ENCODE results near the gene IPP. TPM values are rescaled to one million over a fixed set of nuclear protein-coding genes. Genes with fewer than 3 reads are reported as not detected.
"Not testable (repeated sequence)": the region's sequence is repeated elsewhere in the genome, so short reads cannot be mapped to it uniquely, and the experiment has no call there.

IPP gene
- total RNA-seq, 1 donor from 2014 or later, result 13.3 TPM

GRCh38 chr1:45721207-45721606, 29.2 kb downstream of the IPP start:
- no peak overlapping the region for H2AFZ ChIP-seq (ENCODE audit: low read depth, low read length)
- no peaks in the 10 kb centered on the region for H3K27me3 ChIP-seq (ENCODE audit: insufficient read depth, low read length)
- Mint-ChIP-seq H3K36me3 (ENCODE audit: low read depth, unreplicated experiment) (peaks cover 5% of the 10 kb centered on the region), H3K27me3 (ENCODE audit: low read depth, unreplicated experiment) (no peaks in the 10 kb centered on the region), H3K4me3 (ENCODE audit: unreplicated experiment) (no peak overlapping the region), H3K4me1 (ENCODE audit: low read depth, unreplicated experiment) (peaks cover 5% of the 10 kb centered on the region), H3K9me3 (ENCODE audit: unreplicated experiment) (no peaks in the 10 kb centered on the region), H3K27ac (ENCODE audit: unreplicated experiment) (peak overlapping the region; percentile 76)
- H3K4me1 ChIP-seq (ENCODE audit: insufficient read depth, low read length), result no peaks in the 10 kb centered on the region
- H3K79me2 ChIP-seq (ENCODE audit: insufficient read depth, low read length), result no peaks in the 10 kb centered on the region
- TF ChIP-seq CTCF (IDR thresholded peaks at IDR 0.05; ENCODE audit: insufficient read depth, low read depth, low read length), result no peak
- no peak for TF ChIP-seq EZH2 (IDR thresholded peaks at IDR 0.05; ENCODE audit: insufficient read depth, low read length)
- no peak overlapping the region for H3K4me3 ChIP-seq (ENCODE audit: insufficient read depth, low read depth, low read length)
- DNase-seq (ENCODE audit: low read depth) (peak; percentile 58), FAIRE-seq (peak; percentile 49)
- H3K9ac ChIP-seq (ENCODE audit: low read length), result no peak overlapping the region
- H4K20me1 ChIP-seq (ENCODE audit: insufficient read depth, low read length), result no peaks in the 10 kb centered on the region
- H3K36me3 ChIP-seq (ENCODE audit: insufficient read depth, low read length), result no peaks in the 10 kb centered on the region
- H3K4me2 ChIP-seq (ENCODE audit: low read length), result no peak overlapping the region
- no peak overlapping the region for H3K27ac ChIP-seq (ENCODE audit: low read depth, low read length)
- no peaks in the 10 kb centered on the region for H3K9me3 ChIP-seq (ENCODE audit: insufficient read depth, low read depth, low read length)

- H3K4me1 ChIP-seq (ENCODE audit: insufficient read depth, low read length), result no peaks in the 10 kb centered on the region
- no peak overlapping the region for H3K4me2 ChIP-seq (ENCODE audit: low read length)
- no peak for FAIRE-seq
- H3K36me3 ChIP-seq (ENCODE audit: insufficient read depth, low read length), result peaks cover 2% of the 10 kb centered on the region
- H2AFZ ChIP-seq (ENCODE audit: low read depth, low read length), result no peak overlapping the region
- H3K9ac ChIP-seq (ENCODE audit: low read length), result no peak overlapping the region
- no peak overlapping the region for H3K4me3 ChIP-seq (ENCODE audit: insufficient read depth, low read depth, low read length)
- Mint-ChIP-seq H3K4me3 (ENCODE audit: unreplicated experiment) (no peak overlapping the region), H3K9me3 (ENCODE audit: unreplicated experiment) (no peaks in the 10 kb centered on the region), H3K4me1 (ENCODE audit: low read depth, unreplicated experiment) (peaks cover 5% of the 10 kb centered on the region), H3K27me3 (ENCODE audit: low read depth, unreplicated experiment) (no peaks in the 10 kb centered on the region), H3K36me3 (ENCODE audit: low read depth, unreplicated experiment) (peaks cover 10% of the 10 kb centered on the region), H3K27ac (ENCODE audit: unreplicated experiment) (no peak overlapping the region)
- no peaks in the 10 kb centered on the region for H3K79me2 ChIP-seq (ENCODE audit: insufficient read depth, low read length)
- H3K27me3 ChIP-seq (ENCODE audit: insufficient read depth, low read length), result no peaks in the 10 kb centered on the region
- no peak overlapping the region for H3K27ac ChIP-seq (ENCODE audit: low read depth, low read length)
- no peak for DNase-seq (ENCODE audit: low read depth)
- no peaks in the 10 kb centered on the region for H4K20me1 ChIP-seq (ENCODE audit: insufficient read depth, low read length)
- TF ChIP-seq EZH2 (IDR thresholded peaks at IDR 0.05; ENCODE audit: insufficient read depth, low read length) (no peak), CTCF (IDR thresholded peaks at IDR 0.05; ENCODE audit: insufficient read depth, low read depth, low read length) (no peak)
- H3K9me3 ChIP-seq (ENCODE audit: insufficient read depth, low read depth, low read length), result no peaks in the 10 kb centered on the region
These were observed 32.2 kb downstream of the IPP start for GRCh38 chr1:45718289-45718688.

- not testable (repeated sequence) for H4K20me1 ChIP-seq (ENCODE audit: insufficient read depth, low read length); H3K27me3 Mint-ChIP-seq (ENCODE audit: low read depth, unreplicated experiment); H3K79me2 ChIP-seq (ENCODE audit: insufficient read depth, low read length); DNase-seq (ENCODE audit: low read depth); H3K27ac ChIP-seq (ENCODE audit: low read depth, low read length); H3K27ac Mint-ChIP-seq (ENCODE audit: unreplicated experiment); H3K4me3 ChIP-seq (ENCODE audit: insufficient read depth, low read depth, low read length); H3K27me3 ChIP-seq (ENCODE audit: insufficient read depth, low read length); H2AFZ ChIP-seq (ENCODE audit: low read depth, low read length); H3K9me3 ChIP-seq (ENCODE audit: insufficient read depth, low read depth, low read length); H3K4me1 Mint-ChIP-seq (ENCODE audit: low read depth, unreplicated experiment); H3K4me3 Mint-ChIP-seq (ENCODE audit: unreplicated experiment); H3K9ac ChIP-seq (ENCODE audit: low read length); H3K36me3 ChIP-seq (ENCODE audit: insufficient read depth, low read length); FAIRE-seq; H3K4me2 ChIP-seq (ENCODE audit: low read length); H3K9me3 Mint-ChIP-seq (ENCODE audit: unreplicated experiment); H3K36me3 Mint-ChIP-seq (ENCODE audit: low read depth, unreplicated experiment); H3K4me1 ChIP-seq (ENCODE audit: insufficient read depth, low read length)
These were observed 33.1 kb downstream of the IPP start for GRCh38 chr1:45717386-45717785.

Data from astrocyte (in vitro differentiated cells and primary cell).